Neural crest cell (in vitro differentiated cells): ENCODE data around the gene MOB3C. TPM values are rescaled to one million over a fixed set of nuclear protein-coding genes. Genes with fewer than 3 reads are reported as not detected.
A peak's percentile ranks its signal among the peaks of the same experiment; 100 is the strongest.

Experiments used
- DNase-seq: peaks from one replicate; pipeline ENCODE4 v3.0.0; 2021; ENCODE audit warnings: low read depth, mixed read lengths, low spot score
- H3K27ac Mint-ChIP-seq: one replicate; pipeline ENCODE4 v1.8.0; 2021; ENCODE audit warnings: mild to moderate bottlenecking, mixed read lengths; ENCODE audit not compliant: unreplicated experiment
- H3K27me3 Mint-ChIP-seq: 2 replicates; pipeline ENCODE4 v1.8.0; 2021; ENCODE audit warnings: low read depth, mild to moderate bottlenecking, mixed read lengths
- H3K36me3 Mint-ChIP-seq: 2 replicates; pipeline ENCODE4 v1.8.0; 2021; ENCODE audit warnings: low read depth, mild to moderate bottlenecking, mixed read lengths
- H3K4me1 Mint-ChIP-seq: 2 replicates; pipeline ENCODE4 v1.8.0; 2021; ENCODE audit warnings: mixed read lengths
- H3K4me3 Mint-ChIP-seq: one replicate; pipeline ENCODE4 v1.8.0; 2021; ENCODE audit warnings: mild to moderate bottlenecking, mixed read lengths
- H3K9me3 Mint-ChIP-seq: 2 replicates; pipeline ENCODE4 v1.8.0; 2021; ENCODE audit warnings: mixed read lengths
- CTCF ChIP-seq: fragments of 200-600 bp; sonication (generic); conservative IDR thresholded peaks from 2 replicates; pipeline ENCODE4 v1.5.0; 2021; ENCODE audit warnings: antibody characterized with exemption, mild to moderate bottlenecking
- total RNA-seq: library from RNA; stranded (reverse); gene quantifications from 2 replicates; pipeline ENCODE4 v1.2.1, GENCODE V29; 2021

MOB3C gene
- total RNA-seq, 1 donor from 2014 or later: 4.1 TPM

GRCh38 chr1:46558141-46558963 is 58.3 kb downstream of the MOB3C start:
- peaks cover 8% of the 10 kb centered on the region for H3K36me3 Mint-ChIP-seq
- no peak for DNase-seq
- no peak for TF ChIP-seq CTCF
- H3K4me1 Mint-ChIP-seq: peaks cover 20% of the 10 kb centered on the region
- H3K4me3 Mint-ChIP-seq: no peak overlapping the region
- H3K27me3 Mint-ChIP-seq: no peaks in the 10 kb centered on the region
- no peaks in the 10 kb centered on the region for H3K9me3 Mint-ChIP-seq
- peak overlapping the region; percentile 96 for H3K27ac Mint-ChIP-seq

Other genes starting within 250 kb of the MOB3C start
- 16.2 and 17.4 TPM in 2 replicates for gene FAAH, start 222.5 kb downstream of the MOB3C start, total RNA-seq
- gene DMBX1, start 127.0 kb downstream of the MOB3C start, total RNA-seq: not detected in 2 replicates
- gene KNCN, start 65.2 kb downstream of the MOB3C start, total RNA-seq: not detected in 2 replicates
- 28.0 and 30.9 TPM in 2 replicates for gene MKNK1, start 12.5 kb downstream of the MOB3C start, total RNA-seq
- 67.8 and 69.3 TPM in 2 replicates for gene ATPAF1, start 51.6 kb upstream of the MOB3C start, total RNA-seq
- gene TEX38, start 55.0 kb upstream of the MOB3C start, total RNA-seq: 0.26 TPM in 1 of 2 replicates, not detected in the other
- gene EFCAB14, start 102.3 kb upstream of the MOB3C start, total RNA-seq: 33.1 and 33.2 TPM in 2 replicates
- gene CYP4B1, start 182.2 kb upstream of the MOB3C start, total RNA-seq: not detected in 2 replicates